Naive thymus-derived CD4-positive, alpha-beta T cell (primary cell): Measurements from ENCODE around the gene KAZN. TPM values are rescaled to one million over a fixed set of nuclear protein-coding genes. Genes with fewer than 3 reads are reported as not detected.

ENCODE experiments used
- ATAC-seq: fragments of 150-1000 bp; cut with Tn5 transposase; 2 replicates; pipeline ENCODE4 v1.10.0; 2021; ENCODE audit warnings: mild to moderate bottlenecking, moderate library complexity
- CTCF ChIA-PET: fragments of 350-600 bp; sonication (Branson Sonifier 250); formaldehyde crosslinking; loops from one replicate; lab custom pipeline; 2021; ENCODE audit warnings: antibody characterized with exemption; lab: Charles Lee
- POLR2A ChIA-PET: fragments of 350-600 bp; sonication (Branson Sonifier 250); formaldehyde crosslinking; loops from one replicate; lab custom pipeline; 2021; ENCODE audit warnings: antibody characterized with exemption, inconsistent platforms; lab: Charles Lee
- DNase-seq, 9 donors: peaks; one replicate each; pipeline versions ENCODE4 v3.0.0 to v3.0.0-alpha.2; 2020 to 2022; ENCODE audit warnings: mixed read lengths in 1 of 9
- H3K27ac ChIP-seq: one replicate; pipeline ENCODE4 v1.7.0; 2013; ENCODE audit warnings: mild to moderate bottlenecking, low read depth, low read length, moderate library complexity
- H3K27me3 ChIP-seq, 2 donors: one replicate each; pipeline ENCODE4 v1.7.0; 2013; ENCODE audit warnings: low read length in 2 of 2, mild to moderate bottlenecking in 2 of 2, moderate library complexity in 2 of 2; ENCODE audit not compliant: control insufficient read depth in 2 of 2, insufficient read depth in 2 of 2
- H3K36me3 ChIP-seq, 3 experiments: 1 replicate in 2 of 3; 2 replicates in 1 of 3; pipeline ENCODE4 v1.7.0; 2013; ENCODE audit warnings: low read length in 3 of 3, mild to moderate bottlenecking in 3 of 3, moderate library complexity in 1 of 3; ENCODE audit not compliant: insufficient read depth in 3 of 3, control insufficient read depth in 2 of 3
- H3K4me1 ChIP-seq, 2 donors: one replicate each; pipeline ENCODE4 v1.7.0; 2013; ENCODE audit warnings: low read length in 2 of 2, mild to moderate bottlenecking in 2 of 2, moderate library complexity in 1 of 2; ENCODE audit not compliant: control insufficient read depth in 2 of 2, insufficient read depth in 2 of 2
- H3K4me3 ChIP-seq: 2 replicates; pipeline ENCODE4 v1.7.0; 2013; ENCODE audit warnings: mild to moderate bottlenecking, low read length
- H3K9me3 ChIP-seq, 3 experiments: 1 replicate in 2 of 3; 2 replicates in 1 of 3; pipeline ENCODE4 v1.7.0; 2013; ENCODE audit warnings: low read length in 3 of 3; ENCODE audit not compliant: control insufficient read depth in 2 of 3
- H3K27ac Mint-ChIP-seq, 9 donors: one replicate each; pipeline ENCODE4 v1.8.0; 2020 to 2022; ENCODE audit warnings: mixed read lengths in 9 of 9, mild to moderate bottlenecking in 8 of 9, moderate library complexity in 5 of 9, inconsistent platforms in 2 of 9
- H3K27me3 Mint-ChIP-seq, 5 donors: one replicate each; pipeline ENCODE4 v1.8.0; 2021 to 2022; ENCODE audit warnings: mixed read lengths in 5 of 5, mild to moderate bottlenecking in 1 of 5
- H3K36me3 Mint-ChIP-seq, 5 donors: one replicate each; pipeline ENCODE4 v1.8.0; 2020 to 2022; ENCODE audit warnings: mixed read lengths in 5 of 5, mild to moderate bottlenecking in 3 of 5, inconsistent platforms in 1 of 5
- H3K4me1 Mint-ChIP-seq, 7 donors: one replicate each; pipeline ENCODE4 v1.8.0; 2020 to 2022; ENCODE audit warnings: mixed read lengths in 7 of 7, mild to moderate bottlenecking in 3 of 7, inconsistent platforms in 1 of 7
- H3K4me3 Mint-ChIP-seq, 10 donors: one replicate each; pipeline ENCODE4 v1.8.0; 2020 to 2022; ENCODE audit warnings: mild to moderate bottlenecking in 10 of 10, mixed read lengths in 10 of 10, moderate library complexity in 6 of 10, inconsistent platforms in 2 of 10
- H3K9me3 Mint-ChIP-seq, 11 donors: one replicate each; pipeline ENCODE4 v1.8.0; 2020 to 2022; ENCODE audit warnings: mixed read lengths in 11 of 11, mild to moderate bottlenecking in 4 of 11, inconsistent platforms in 1 of 11, moderate library complexity in 1 of 11
- intact Hi-C, 2 donors: fragments of 100-400 bp; cut with micrococcal nuclease; formaldehyde crosslinking; loops; one replicate each; pipeline ENCODE4 v1.15.1; 2023
- polyA plus RNA-seq, 2 donors: library from polyadenylated mRNA; unstranded; fragments of 300-500 nt; fragmentation: Illumina TruSeq; gene quantifications; one replicate each; pipeline ENCODE4 v1.2.3, GENCODE V29; 2021
- total RNA-seq, 6 experiments: library from RNA in 5 of 6; stranded (reverse) in 5 of 6; gene quantifications; 1 replicate in 5 of 6; 2 replicates in 1 of 6; pipeline ENCODE4 v1.2.3 and lab custom pipeline; 2021 to 2026

The KAZN gene
- total and polyA plus RNA-seq, 7 experiments from 2014 or later: 0.08 to 0.87 (median 0.30) TPM

DNA sequence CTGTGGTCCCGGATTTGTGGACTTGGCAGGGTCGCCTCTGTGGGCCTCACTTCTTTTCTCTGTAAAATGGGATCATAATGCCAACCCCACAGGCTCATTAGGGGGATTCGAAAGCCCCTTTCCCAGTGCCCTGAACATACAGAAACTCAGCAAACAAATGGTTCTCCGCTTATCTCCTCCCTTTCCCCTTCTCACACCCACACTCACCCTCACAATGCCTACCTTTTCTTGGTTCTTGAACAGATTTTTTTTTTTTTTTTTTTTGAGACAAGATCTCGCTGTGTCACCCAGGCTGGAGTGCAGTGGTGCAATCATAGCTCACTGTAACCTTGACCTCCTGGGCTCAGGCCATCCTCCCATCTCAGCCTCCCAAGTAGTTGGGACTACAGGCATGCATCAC, 175.7 kb downstream of the KAZN start:
- ChIA-PET POLR2A (no interaction called here), CTCF (no interaction called here)
- H3K27ac Mint-ChIP-seq: no peak overlapping the region
- H3K36me3 ChIP-seq: no peaks in the 10 kb centered on the region
- H3K9me3 Mint-ChIP-seq: peaks cover 0 to 5% (median 0%) of the 10 kb centered on the region in 11 donors
- H3K4me1 Mint-ChIP-seq: peaks cover 0 to 13% (median 0%) of the 10 kb centered on the region in 7 donors
- ATAC-seq (no peak), DNase-seq (no peak)
- H3K27ac ChIP-seq: no peak overlapping the region
- H3K27me3 Mint-ChIP-seq: peaks cover 0 to 11% (median 4%) of the 10 kb centered on the region in 5 donors
- H3K9me3 ChIP-seq: no peaks in the 10 kb centered on the region
- H3K4me1 ChIP-seq: no peaks in the 10 kb centered on the region
- H3K27me3 ChIP-seq: no peaks in the 10 kb centered on the region
- H3K4me3 Mint-ChIP-seq: no peak overlapping the region
- intact Hi-C loops: no loop called here
- no peak overlapping the region for H3K4me3 ChIP-seq
- no peaks in the 10 kb centered on the region for H3K36me3 Mint-ChIP-seq

DNA sequence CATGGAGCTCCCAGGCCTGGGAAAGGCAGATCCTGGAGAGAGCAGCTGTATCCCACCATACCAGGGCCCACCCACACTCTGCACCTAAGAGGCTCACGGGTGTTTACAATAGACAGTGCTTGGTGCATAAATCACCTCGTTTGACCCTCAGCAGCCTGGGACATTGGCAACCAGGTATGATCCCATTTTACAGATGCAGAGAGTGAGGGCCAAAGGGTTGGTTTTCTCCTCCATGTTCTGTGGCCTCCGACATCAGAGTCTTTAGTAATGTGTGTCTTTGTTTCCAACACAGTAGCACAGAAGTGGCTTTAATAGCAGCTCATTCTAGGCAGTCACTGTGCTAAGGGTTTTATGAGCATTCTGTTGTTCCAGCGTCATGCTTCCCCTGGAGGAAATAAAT, 176.5 kb downstream of the KAZN start:
- no peak overlapping the region for H3K4me3 Mint-ChIP-seq
- H3K27ac Mint-ChIP-seq: no peak overlapping the region
- ChIA-PET POLR2A (no interaction called here), CTCF (no interaction called here)
- peaks cover 0 to 11% (median 4%) of the 10 kb centered on the region in 5 donors for H3K27me3 Mint-ChIP-seq
- Histone ChIP-seq H3K9me3 (no peaks in the 10 kb centered on the region), H3K4me1 (no peaks in the 10 kb centered on the region), H3K27ac (no peak overlapping the region), H3K27me3 (no peaks in the 10 kb centered on the region), H3K4me3 (no peak overlapping the region), H3K36me3 (no peaks in the 10 kb centered on the region)
- no peaks in the 10 kb centered on the region for H3K36me3 Mint-ChIP-seq
- H3K9me3 Mint-ChIP-seq: peaks cover 0 to 2% (median 0%) of the 10 kb centered on the region in 11 donors
- no peak for ATAC-seq
- H3K4me1 Mint-ChIP-seq: peaks cover 0 to 13% (median 0%) of the 10 kb centered on the region in 7 donors
- intact Hi-C loops: loop anchor here in 1 of 2 donors (5.0 kb wide), 1 partner anchor 272 kb away; no protein-coding TSS in a partner anchor
- no peak for DNase-seq

DNA sequence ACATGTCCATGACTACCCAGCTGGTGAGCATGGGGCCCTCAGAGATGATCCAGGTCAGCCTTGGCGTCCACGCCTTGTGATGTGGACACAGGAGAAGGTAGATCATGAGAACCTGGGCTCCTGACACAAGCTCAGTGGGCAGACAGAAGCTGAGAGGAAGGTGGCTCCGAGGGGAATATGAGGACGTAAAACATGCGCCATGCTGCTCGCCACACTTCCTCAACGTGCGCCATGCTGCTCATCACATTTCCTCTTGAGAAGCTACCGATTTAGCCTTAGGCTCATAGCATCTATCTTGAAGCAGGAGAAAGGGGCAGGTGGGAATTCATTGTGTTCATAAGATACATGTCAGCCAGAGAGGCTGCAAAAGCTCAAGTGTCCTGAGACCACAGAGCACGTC, 176.9 kb downstream of the KAZN start:
- intact Hi-C loops: loop anchor here in 1 of 2 donors (5.0 kb wide), 1 partner anchor 272 kb away; no protein-coding TSS in a partner anchor
- Histone ChIP-seq H3K27ac (no peak overlapping the region), H3K36me3 (no peaks in the 10 kb centered on the region), H3K4me1 (no peaks in the 10 kb centered on the region), H3K9me3 (no peaks in the 10 kb centered on the region), H3K27me3 (no peaks in the 10 kb centered on the region), H3K4me3 (no peak overlapping the region)
- Mint-ChIP-seq H3K36me3 (no peaks in the 10 kb centered on the region), H3K4me3 (no peak overlapping the region), H3K4me1 (peaks cover 0 to 13% (median 0%) of the 10 kb centered on the region in 7 donors), H3K27ac (no peak overlapping the region), H3K9me3 (peaks cover 0 to 2% (median 0%) of the 10 kb centered on the region in 11 donors), H3K27me3 (peaks cover 0 to 11% (median 4%) of the 10 kb centered on the region in 5 donors)
- POLR2A ChIA-PET: no interaction called here
- DNase-seq (no peak), ATAC-seq (no peak)
- CTCF ChIA-PET: interaction anchor here (0.7 kb wide), 1 partner anchor 1541 kb away, joined by 3 read pairs; no protein-coding TSS in a partner anchor

DNA sequence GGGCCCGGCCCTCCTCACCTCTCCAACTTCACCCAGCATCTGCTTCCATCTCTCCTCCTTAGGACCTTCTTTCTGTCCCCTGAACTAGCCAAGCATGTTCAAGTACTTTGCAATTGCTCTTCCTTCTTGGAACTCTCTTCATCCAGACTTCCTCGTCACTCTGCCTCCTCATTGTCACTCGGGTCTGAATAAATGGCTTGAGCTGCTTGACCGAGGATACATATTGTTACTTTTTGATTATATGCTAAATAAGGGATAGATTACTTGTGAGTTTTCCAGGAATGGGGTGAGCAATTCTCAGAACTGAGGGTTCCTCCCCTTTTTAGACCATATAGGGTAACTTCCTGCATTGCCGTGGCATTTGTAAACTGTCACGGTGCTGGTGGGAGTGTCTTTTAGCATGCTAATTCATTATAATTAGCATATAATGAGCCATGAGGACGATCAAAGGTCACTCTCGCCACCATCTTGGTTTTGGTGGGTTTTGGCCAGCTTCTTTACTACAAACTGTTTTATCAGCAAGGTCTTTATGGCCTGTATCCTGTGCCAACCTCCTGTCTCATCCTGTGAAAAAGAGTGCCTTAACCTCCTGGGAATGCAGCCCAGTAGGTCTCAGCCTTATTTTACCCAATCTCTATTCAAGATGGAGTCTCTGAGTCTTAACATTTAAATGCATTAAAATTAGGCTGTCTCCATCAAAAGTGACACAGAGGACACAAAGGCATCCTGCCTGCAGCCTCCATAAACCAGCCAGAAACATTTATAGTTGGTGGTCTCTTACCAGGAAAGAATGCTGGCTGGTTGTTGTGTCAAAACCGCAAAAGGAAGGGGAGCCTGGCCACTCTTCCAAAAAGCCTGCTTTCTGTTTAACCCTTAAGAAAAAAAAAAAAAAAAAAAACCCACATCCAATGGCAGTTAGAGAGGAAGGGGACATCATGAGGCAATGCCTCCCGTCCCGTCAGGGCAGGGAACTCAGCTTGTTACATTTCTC, 179.3 kb downstream of the KAZN start:
- Histone ChIP-seq H3K4me1 (no peaks in the 10 kb centered on the region), H3K4me3 (no peak overlapping the region), H3K27ac (no peak overlapping the region), H3K27me3 (no peaks in the 10 kb centered on the region), H3K9me3 (no peaks in the 10 kb centered on the region), H3K36me3 (no peaks in the 10 kb centered on the region)
- peaks cover 0 to 15% (median 4%) of the 10 kb centered on the region in 5 donors for H3K27me3 Mint-ChIP-seq
- POLR2A ChIA-PET: no interaction called here
- ATAC-seq: no peak
- intact Hi-C loops: loop anchor here in 1 of 2 donors (5.0 kb wide), 1 partner anchor 269 kb away; no protein-coding TSS in a partner anchor
- peaks cover 0 to 2% (median 0%) of the 10 kb centered on the region in 11 donors for H3K9me3 Mint-ChIP-seq
- H3K27ac Mint-ChIP-seq: no peak overlapping the region
- no peak overlapping the region for H3K4me3 Mint-ChIP-seq
- peaks cover 0 to 13% (median 0%) of the 10 kb centered on the region in 7 donors for H3K4me1 Mint-ChIP-seq
- no peaks in the 10 kb centered on the region for H3K36me3 Mint-ChIP-seq
- no peak for DNase-seq
- CTCF ChIA-PET: no interaction called here

DNA sequence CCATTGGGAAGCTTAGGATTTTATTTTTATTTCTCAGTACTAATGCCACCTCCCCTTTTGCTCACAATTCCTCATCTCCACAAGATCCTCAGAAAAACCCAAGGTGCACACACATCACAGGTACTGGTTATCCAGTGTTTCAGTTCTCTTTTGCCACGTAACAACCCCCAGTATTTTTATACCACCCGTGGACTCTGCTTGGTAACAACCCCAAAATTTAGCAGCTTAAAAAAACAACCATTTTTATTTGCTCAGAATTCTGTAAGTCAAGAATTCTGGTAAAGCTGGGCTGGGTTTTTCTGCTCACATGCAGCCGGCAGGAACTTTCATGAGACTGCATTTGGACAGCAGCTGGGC, 180.0 kb downstream of the KAZN start:
- Mint-ChIP-seq H3K27me3 (peaks cover 0 to 15% (median 4%) of the 10 kb centered on the region in 5 donors), H3K27ac (no peak overlapping the region), H3K4me3 (no peak overlapping the region), H3K36me3 (no peaks in the 10 kb centered on the region), H3K9me3 (peaks cover 0 to 2% (median 0%) of the 10 kb centered on the region in 11 donors), H3K4me1 (peaks cover 0 to 13% (median 0%) of the 10 kb centered on the region in 7 donors)
- POLR2A ChIA-PET: no interaction called here
- ATAC-seq (no peak), DNase-seq (no peak)
- Histone ChIP-seq H3K9me3 (no peaks in the 10 kb centered on the region), H3K27ac (no peak overlapping the region), H3K4me1 (no peaks in the 10 kb centered on the region), H3K27me3 (no peaks in the 10 kb centered on the region), H3K36me3 (no peaks in the 10 kb centered on the region), H3K4me3 (no peak overlapping the region)
- intact Hi-C loops: loop anchor here in 1 of 2 donors (5.0 kb wide), 1 partner anchor 269 kb away; no protein-coding TSS in a partner anchor
- CTCF ChIA-PET: interaction anchor here (0.8 kb wide), 1 partner anchor 264 kb away, joined by 3 read pairs; no protein-coding TSS in a partner anchor

DNA sequence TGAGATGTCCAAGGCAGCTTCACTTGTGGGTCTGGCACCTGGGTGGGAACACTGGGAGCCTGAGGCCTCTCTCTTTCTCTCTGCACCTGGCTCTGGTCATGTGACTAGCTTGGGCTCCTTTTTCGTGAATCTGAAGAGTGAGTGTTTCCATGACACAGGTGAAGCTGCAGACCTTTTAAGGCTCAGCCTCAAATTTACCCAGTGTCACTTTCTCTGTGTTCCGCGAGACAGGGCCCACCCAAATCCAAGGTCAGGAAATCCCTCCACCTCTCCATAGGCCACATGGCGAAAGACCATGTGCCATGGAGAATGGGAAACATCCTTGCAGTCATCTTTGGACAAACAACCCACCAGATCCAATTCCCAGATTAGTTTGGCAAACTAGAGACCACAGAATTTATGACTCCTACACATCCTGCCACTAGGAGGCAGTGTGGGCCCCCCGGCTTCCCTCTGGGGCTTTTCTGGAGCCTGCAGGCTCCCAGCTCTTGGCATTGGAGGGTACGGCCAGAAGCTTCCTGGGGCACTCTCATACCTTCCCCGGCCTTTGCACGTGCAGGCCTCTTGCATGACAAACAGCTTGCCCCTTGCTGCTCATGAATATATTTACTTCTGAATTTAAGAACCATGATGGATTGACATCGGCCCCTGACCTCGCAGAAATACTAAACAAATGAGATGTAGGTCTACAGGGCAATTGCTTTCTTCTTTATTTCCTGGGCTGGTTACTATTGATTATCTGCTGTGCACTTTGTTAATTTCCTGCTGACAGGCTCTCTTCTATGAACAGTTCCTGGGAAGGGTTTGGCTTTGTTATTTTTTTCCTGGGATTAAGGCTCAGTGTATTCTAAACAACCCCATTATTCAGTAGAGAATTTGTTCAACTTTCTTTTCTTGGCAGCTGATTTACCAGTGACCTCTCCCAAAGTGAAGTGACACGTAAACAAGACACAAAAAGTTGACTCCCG, 180.7 kb downstream of the KAZN start:
- peak in 3 of 9 donors; percentile 9 to 24 (median 10) for DNase-seq
- intact Hi-C loops: loop anchor here in 1 of 2 donors (5.0 kb wide), 1 partner anchor 268 kb away; no protein-coding TSS in a partner anchor
- POLR2A ChIA-PET: no interaction called here
- CTCF ChIA-PET: interaction anchor here (0.6 to 0.8 kb wide), 2 partner anchors 263 to 554 kb away, joined by 3 read pairs; no protein-coding TSS in a partner anchor
- no peaks in the 10 kb centered on the region for H3K4me1 ChIP-seq
- H3K4me3 ChIP-seq: no peak overlapping the region
- H3K27ac ChIP-seq: no peak overlapping the region
- H3K9me3 ChIP-seq: no peaks in the 10 kb centered on the region
- Mint-ChIP-seq H3K27me3 (peaks cover 0 to 15% (median 4%) of the 10 kb centered on the region in 5 donors), H3K4me3 (no peak overlapping the region), H3K27ac (no peak overlapping the region), H3K36me3 (no peaks in the 10 kb centered on the region), H3K9me3 (peaks cover 0 to 2% (median 0%) of the 10 kb centered on the region in 11 donors), H3K4me1 (peaks cover 0 to 13% (median 0%) of the 10 kb centered on the region in 7 donors)
- H3K36me3 ChIP-seq: no peaks in the 10 kb centered on the region
- no peak for ATAC-seq
- H3K27me3 ChIP-seq: no peaks in the 10 kb centered on the region
